Non-pigmented ciliary epithelial cell (primary cell): Measurements from ENCODE around the gene ROS1.
A peak's percentile ranks its signal among the peaks of the same experiment; 100 is the strongest.
"Not testable (repeated sequence)": the region's sequence is repeated elsewhere in the genome, so short reads cannot be mapped to it uniquely, and the experiment has no call there.

ENCODE experiments used
- DNase-seq: peaks from one replicate; pipeline ENCODE4 v3.0.0-alpha.2; 2010; ENCODE audit warnings: low read depth

Gene ROS1

DNA sequence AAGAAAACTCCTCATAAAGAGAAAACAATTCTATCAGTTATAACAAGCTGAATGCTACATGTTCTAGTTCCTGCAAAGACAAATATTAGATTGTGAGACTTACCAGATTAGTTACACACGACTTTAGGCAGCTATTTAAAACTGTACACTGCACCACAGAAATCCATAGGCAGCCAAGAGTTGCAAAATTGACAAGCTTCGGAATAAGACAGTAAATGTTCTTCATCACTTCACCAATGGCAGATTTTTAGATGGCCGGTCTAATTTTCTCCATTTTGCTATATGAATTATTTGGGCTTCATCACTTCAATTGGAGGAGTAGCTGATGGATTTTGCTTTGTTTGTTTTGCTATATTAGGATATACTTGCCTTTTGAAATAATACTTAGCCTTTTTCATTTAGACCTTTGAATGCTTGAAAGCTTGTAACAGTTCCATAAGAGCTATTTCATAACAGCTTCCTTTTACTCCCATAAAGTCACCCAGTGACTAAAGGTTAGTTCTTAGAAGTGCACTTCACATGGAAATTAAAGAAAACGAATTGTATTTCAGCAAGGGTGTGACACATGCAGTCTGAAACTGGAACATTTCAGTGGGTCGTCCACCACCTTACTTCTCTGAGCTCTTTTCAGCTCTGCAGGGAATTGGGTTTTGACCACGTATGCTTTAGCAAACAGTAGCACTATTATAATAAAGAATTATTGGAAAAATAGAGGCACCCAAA lies at the start of gene ROS1:
ROS1 (minus strand) TSS at position 512 of the 723 bp plus-strand sequence; CDS start at position 226, 286 bp downstream.
- DNase-seq = no peak

- DNase-seq = no peak
Observed at GRCh38 chr6:117473401-117473800, 47.7 kb upstream of the ROS1 start.

DNA sequence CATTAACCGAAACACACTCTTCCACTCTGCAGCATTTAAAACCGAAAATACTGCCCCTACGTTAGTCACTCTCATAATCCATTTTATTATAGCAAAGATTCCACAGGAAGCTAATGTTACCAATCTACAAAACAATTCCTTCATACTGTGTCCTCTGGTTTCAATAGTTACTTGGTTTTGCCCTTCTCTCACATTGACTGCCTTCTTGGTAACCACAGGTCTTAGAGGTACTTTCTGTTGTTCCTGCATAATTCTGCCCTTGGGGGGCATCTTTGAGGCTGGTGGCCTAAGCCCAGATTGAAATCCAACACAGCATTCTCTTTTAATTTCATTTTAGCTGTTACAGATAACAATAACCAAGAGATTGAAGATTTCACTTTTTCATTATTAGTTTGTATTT lies 46.9 kb upstream of the ROS1 start:
- no peak for DNase-seq

DNA sequence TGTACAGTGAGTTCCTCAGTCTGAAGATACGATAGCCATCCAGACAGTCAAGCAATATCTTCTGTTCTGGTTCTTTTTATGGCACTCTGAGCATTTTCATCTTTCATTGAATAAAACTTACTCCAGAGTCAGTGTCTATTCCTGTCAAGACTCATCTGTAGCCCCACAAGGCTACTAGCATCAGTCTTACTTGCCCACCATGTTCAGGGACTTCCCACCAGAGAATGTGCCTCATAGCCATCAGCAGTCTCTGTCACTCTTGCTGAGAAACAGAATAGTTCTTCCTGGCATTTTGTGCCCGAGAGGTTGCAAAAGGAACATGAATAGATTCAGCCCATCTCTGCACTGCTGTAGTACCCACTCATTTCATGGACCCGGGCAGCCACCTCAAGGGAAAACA lies 44.0 kb upstream of the ROS1 start:
- no peak for DNase-seq

- no peak for DNase-seq
Observed at GRCh38 chr6:117469356-117469755, 43.6 kb upstream of the ROS1 start.

DNA sequence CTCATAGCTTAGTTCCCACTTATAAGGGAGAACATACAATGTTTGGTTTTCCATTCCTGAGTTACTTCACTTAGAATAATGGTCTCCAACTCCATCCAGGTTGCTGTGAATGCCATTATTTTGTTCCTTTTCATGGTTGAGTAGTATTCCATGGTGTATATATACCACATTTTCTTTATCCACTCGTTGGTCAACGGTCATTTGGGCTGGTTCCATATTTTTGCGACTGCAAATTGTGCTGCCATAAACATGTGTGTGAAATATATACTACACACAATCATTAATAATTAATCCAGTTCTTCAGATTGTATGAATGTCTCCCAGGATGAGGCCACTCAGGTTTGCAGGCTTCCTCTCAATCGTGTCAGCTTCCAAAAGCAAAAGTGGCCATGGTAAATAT lies 42.8 kb upstream of the ROS1 start:
- not testable (repeated sequence) for DNase-seq

DNA sequence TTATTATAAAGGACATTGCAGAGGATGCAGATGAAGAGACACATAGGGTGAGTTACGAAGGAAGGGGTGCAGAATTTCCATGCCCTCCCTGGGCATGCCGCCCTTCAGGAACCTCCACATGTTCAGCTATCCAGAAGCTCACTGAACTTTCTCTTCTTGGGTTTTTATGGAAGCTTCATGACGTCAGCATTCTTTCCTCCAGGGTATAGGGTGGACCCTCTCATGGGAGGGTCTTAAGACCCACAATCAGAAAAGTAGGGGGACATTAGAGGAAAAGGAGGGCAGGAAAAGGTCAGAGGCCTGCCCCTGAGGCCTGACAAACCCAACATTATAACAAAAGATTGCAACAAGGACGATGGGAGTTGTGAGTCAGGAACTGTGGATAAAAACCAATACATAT lies 42.1 kb upstream of the ROS1 start:
- no peak for DNase-seq

DNA sequence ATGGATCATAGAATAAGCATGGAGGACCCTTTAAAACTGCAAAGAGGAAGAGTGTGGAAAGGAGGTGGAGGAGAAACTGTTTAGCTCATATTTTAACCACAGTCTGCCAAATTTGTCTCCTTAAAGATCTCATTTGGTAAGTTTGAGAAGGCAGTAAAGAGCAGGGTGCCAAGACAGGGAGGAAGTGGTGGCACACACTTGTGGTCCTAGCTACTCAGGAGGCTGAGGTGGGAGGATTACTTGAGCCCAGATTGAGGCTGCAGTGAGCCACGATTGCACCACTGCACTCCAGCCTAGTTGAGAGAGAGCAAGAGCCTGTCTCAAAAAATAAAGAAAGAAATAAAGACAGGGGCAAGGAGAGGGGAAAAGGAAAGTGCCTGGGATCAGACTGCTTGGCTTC lies 39.9 kb upstream of the ROS1 start:
- DNase-seq = no peak

GRCh38 chr6:117464700-117465099 lies 39.0 kb upstream of the ROS1 start:
- DNase-seq = no peak

DNA sequence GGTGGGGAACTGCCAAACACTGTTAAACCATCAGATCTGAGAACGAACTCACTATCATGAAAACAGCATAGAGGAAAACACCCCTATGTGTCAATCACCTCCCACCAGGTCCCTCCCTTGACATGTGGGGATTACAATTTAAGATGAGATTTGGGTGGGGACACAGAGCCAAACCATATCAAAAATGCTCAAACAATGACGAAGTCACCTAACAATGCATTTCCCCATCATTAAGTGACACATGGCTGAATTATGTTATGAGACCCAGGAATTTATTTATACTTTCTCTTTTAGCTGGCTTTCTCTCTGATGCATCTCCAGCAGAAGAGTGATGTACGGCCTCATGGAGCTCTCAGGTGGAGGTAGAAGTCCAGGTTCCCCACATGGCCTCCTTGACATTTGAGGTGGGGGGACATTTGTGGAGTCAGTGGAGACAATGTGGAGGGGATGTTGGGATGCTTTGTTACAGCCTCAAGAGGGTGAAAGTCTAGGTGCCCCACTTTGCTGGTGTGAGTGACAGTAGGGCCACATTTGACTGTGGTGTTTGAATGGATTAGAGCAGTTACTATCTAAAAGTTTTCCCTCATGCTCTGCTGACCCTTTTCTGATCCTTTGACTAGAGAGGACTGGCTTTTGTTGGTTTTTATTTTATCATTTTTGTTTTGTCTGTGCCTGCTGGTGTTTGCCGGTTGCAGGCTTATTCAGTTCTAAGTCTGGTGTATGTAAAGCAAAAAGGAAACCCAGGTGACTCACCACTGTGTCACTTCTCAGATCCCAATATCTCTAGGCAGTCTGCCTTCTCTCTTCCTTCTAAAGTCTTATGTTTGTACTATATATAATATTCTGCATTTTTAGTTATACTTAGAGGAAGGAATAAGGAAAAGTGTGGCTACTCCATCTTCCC lies 38.3 kb upstream of the ROS1 start:
- DNase-seq = peak; percentile 55

- DNase-seq = no peak
Observed at GRCh38 chr6:117459204-117459944, 33.6 kb upstream of the ROS1 start.

DNA sequence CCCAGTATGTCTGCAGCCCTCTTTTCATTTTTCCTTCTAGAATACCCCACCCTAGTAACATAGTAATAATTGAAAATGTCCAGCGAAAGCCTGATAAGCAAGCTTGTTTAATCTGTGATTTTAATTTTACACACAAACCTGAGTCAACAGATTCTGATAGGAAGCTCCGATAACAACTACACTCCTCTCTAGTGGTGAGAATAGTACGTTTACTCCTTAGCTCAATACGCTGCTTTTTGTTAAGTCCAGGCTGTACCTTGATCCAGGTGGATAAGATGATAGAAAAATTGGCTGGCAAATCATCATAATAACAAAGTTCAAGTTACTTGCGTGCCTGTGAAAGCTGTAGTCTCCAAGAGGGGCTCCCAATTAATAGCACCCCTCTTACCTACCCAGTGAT lies 31.3 kb upstream of the ROS1 start:
- DNase-seq = no peak

- no peak for DNase-seq
Observed at GRCh38 chr6:117456250-117456649, 30.5 kb upstream of the ROS1 start.

GRCh38 chr6:117451671-117452070 lies 25.9 kb upstream of the ROS1 start:
- DNase-seq = no peak

DNA sequence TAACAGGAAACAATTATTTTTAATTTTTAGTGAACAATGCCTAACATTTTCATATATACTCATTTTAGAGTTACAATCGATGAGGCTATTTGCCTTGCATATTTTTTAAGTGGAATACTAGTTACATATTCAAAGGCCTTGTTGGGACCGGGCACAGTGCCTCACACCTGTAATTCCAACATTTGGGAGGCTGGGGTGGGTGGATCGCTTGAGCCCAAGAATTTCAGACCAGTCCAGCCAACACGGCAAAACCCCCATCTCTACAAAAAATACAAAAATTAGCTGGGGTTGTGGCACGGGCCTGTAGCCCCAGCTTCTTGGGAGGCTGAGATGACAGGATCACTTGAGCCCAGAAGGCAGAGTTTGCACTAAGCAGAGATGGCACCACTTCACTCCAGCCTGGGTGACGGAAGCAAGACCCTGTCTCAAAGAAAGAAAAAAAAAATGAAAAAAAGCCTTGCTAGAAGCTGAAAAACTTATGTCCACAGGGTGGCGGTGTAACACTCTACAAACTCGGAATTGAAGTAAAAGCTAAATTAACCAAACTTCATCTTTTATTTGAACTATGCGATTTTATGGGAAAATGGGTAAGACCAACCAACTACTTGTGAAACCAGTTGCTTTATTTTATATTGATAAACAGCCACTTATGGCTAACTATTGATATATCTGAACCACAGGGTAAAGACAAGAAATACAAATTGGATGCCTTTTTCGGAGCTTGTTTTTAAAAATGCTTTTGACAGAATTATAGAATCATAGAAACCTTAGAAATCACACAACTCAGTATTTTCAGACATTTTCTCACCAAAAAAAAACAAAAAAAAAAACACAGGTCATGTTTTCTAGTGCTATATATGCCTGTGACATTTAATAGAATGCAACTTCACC lies 24.1 kb upstream of the ROS1 start:
- no peak for DNase-seq

DNA sequence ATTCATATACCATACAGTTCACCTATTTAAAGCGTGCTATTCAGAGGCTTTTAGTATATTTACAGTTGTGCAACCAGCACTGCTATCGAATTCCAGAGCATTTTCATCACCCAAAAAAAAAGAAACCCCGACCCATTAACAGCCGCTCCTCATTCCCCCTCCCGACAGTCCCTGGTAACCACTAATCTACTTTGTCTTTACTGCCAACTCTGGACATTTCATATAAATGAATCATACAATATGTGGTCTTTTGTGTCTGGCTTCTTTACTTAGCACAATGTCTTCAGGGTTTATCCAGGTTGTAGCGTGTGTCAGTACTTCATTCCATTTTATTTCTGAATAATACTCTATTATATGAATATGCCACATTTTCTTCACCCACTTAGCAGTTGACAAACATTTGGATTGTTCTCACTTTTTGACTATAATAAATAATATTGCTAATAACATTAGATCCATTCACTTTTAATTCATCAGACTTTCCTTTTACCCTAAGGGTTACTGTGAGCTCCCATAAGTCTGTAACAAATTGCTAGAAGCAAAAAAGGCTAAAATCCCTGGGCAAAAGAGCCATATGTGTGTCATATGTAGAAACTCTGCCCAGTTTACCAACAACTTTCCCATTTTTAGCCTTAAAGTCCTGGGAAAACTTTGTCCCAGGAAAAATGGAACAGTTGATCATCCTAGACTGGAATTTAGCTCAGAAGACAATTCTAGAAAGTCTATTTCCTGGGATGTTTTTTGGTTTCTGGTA lies 23.2 kb upstream of the ROS1 start:
- DNase-seq = peak; percentile 93

GRCh38 chr6:117448011-117448410 lies 22.3 kb upstream of the ROS1 start:
- no peak for DNase-seq

- no peak for DNase-seq
Observed at GRCh38 chr6:117446861-117447260, 21.1 kb upstream of the ROS1 start.

DNA sequence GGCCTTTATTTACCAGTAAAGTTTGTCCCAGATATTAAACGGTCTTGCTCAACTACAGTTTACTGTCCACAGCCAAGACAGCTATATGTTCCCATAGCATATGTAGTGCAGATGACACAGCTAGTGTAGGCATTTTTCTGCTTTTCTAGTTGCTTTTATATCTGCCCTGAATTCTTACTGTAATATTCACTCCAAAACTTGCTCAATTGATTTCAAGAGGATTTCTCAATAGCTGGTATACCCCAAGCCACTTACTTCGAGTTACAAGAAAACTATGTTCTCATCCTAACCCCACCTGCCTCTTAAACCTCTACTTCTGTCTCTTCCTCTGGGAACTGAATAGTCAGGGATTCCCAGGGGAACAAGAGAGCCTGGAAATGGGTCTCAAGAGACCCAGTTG lies 18.9 kb upstream of the ROS1 start:
- no peak for DNase-seq

DNA sequence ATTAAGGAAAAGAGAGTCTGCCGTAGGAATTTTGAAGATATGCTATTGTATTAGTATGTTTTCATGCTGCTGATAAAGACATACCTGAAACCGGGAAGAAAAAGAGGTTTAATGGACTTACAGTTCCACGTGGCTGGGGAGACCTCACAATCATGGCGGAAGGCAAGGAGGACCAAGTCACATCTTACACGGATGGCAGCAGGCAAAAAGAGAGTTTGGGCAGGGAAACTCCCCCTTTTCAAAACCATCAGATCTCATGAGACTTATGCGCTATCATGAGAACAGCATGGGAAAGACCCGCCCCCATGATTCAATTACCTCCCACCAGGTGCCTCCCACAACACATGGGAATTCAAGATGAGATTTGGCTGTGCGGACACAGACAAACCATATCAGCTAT lies 16.6 kb upstream of the ROS1 start:
- not testable (repeated sequence) for DNase-seq

DNA sequence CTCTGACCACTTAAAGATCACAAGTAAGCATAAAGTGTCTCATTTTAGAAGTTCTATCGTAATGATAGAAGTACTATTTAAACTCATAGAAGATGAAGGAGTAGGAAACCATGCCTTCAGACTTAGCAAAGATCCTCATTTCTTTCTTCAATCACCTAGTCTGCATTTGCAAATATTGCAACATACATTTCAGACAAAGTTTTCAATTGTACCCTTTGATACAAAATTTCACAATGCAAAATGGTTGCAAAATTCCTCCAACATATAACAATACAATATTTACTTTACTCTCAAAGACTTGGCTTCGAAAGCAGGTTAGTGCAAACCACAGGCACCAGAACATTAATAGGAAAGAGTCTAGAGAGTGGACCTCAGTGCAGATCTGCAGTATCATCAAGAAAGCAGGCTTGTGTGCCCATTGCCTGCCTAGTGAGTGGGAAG lies 16.1 kb upstream of the ROS1 start:
- DNase-seq = no peak
